ENCODE data around the gene CD38. TPM values are rescaled to one million over a fixed set of nuclear protein-coding genes. Genes with fewer than 3 reads are reported as not detected.

The CD38 gene
- total RNA-seq, 1 experiment from 2014 or later: 0.07 TPM

DNA sequence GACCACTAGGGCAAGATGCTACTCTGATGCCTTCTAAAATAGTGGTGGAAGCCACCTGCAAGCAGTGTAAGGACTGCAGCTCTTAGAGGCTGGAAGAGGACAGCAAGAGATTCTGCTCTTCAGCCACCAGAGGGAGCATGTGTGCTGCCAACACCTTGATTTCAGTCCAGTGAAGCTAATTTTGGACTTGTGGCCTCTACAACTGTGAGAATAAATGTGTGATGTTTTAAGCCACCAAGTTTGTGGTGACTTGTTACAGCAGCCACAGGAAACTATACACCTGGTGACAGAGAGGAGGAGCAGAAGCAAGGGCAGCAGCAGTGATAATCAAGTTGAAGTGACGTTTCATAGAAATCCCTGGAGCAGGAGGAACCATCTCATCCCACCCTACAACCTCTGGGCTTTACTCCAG lies 104.6 kb downstream of the CD38 start:
- Histone ChIP-seq H3K9ac (ENCODE audit: extremely low read depth, insufficient read length, low read length) (no peak overlapping the region), H3T11ph (ENCODE audit: low read length) (no peak overlapping the region), H4K20me1 (ENCODE audit: control insufficient read depth, insufficient read depth, insufficient read length) (no peaks in the 10 kb centered on the region), H4K8ac (replicated peaks; ENCODE audit: insufficient read length, low read depth, low read length) (no peak overlapping the region), H3K9me3 (ENCODE audit: control insufficient read depth, low read depth, low read length) (no peaks in the 10 kb centered on the region), H3K4me2 (ENCODE audit: insufficient read depth, insufficient read length, low read length) (no peak overlapping the region), H2BK5ac (ENCODE audit: insufficient read length, low read length) (no peak overlapping the region), H2BK20ac (ENCODE audit: low read depth, low read length, poor library complexity, severe bottlenecking) (no peak overlapping the region), H3K23ac (ENCODE audit: insufficient read length, low read depth, low read length) (no peak overlapping the region), H3K79me2 (ENCODE audit: insufficient read depth, low read length) (no peaks in the 10 kb centered on the region), H2AK5ac (ENCODE audit: insufficient read length, low read length) (no peak overlapping the region), H2BK120ac (ENCODE audit: low read depth, low read length, poor library complexity, severe bottlenecking) (no peak overlapping the region), H3K23me2 (ENCODE audit: insufficient read length, low read depth, low read length, poor library complexity, severe bottlenecking) (no peaks in the 10 kb centered on the region), H3K4ac (ENCODE audit: low read depth, low read length) (no peak overlapping the region), H3K27me3 (ENCODE audit: insufficient read depth, low read length) (no peaks in the 10 kb centered on the region), H3K14ac (ENCODE audit: insufficient read depth, low read length) (no peak overlapping the region), H2BK12ac (ENCODE audit: insufficient read length, low read depth, low read length) (no peak overlapping the region), H3K18ac (ENCODE audit: insufficient read length, low read depth, low read length) (no peak overlapping the region), H3K56ac (ENCODE audit: insufficient read length, low read depth, low read length) (no peak overlapping the region), H2BK15ac (ENCODE audit: low read depth, low read length) (no peak overlapping the region), H2AFZ (ENCODE audit: low read length) (no peak overlapping the region), H3K4me1 (ENCODE audit: insufficient read depth, low read length) (no peaks in the 10 kb centered on the region), H3K79me1 (ENCODE audit: insufficient read depth, low read depth, low read length, poor library complexity, severe bottlenecking) (no peaks in the 10 kb centered on the region), H4K5ac (ENCODE audit: insufficient read length, low read depth, low read length) (no peak overlapping the region), H4K91ac (ENCODE audit: insufficient read length, low read depth, low read length) (no peak overlapping the region), H3K27ac (ENCODE audit: insufficient read length, low read depth, low read length) (no peak overlapping the region)
- DNase-seq: peak; percentile 83
- H3K27ac Mint-ChIP-seq: no peak overlapping the region
- WGBS (ENCODE audit: extremely low coverage, insufficient read length, low lambda C conversion rate): no CpG with 5 or more reads among the region's 1 CpG
- H3K4me1 Mint-ChIP-seq: peaks cover 8 to 11% of the 10 kb centered on the region in 2 experiments
- TF ChIP-seq, protein P1, sequence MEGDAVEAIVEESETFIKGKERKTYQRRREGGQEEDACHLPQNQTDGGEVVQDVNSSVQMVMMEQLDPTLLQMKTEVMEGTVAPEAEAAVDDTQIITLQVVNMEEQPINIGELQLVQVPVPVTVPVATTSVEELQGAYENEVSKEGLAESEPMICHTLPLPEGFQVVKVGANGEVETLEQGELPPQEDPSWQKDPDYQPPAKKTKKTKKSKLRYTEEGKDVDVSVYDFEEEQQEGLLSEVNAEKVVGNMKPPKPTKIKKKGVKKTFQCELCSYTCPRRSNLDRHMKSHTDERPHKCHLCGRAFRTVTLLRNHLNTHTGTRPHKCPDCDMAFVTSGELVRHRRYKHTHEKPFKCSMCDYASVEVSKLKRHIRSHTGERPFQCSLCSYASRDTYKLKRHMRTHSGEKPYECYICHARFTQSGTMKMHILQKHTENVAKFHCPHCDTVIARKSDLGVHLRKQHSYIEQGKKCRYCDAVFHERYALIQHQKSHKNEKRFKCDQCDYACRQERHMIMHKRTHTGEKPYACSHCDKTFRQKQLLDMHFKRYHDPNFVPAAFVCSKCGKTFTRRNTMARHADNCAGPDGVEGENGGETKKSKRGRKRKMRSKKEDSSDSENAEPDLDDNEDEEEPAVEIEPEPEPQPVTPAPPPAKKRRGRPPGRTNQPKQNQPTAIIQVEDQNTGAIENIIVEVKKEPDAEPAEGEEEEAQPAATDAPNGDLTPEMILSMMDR (conservative IDR thresholded peaks at IDR 0.05): peak; percentile 96
- peaks cover 0 to 8% (median 6%) of the 10 kb centered on the region in 3 experiments; a peak in 4 of 7 replicates for H3K36me3 Mint-ChIP-seq (ENCODE audit: insufficient read depth in 1 of 3, low read depth in 3 of 3)
- H3K9me3 Mint-ChIP-seq: peaks cover 8 to 10% of the 10 kb centered on the region in 2 experiments
- no peak overlapping the region for H3K4me3 Mint-ChIP-seq
- H3K27me3 Mint-ChIP-seq (ENCODE audit: low read depth): no peaks in the 10 kb centered on the region; the same call in 1 of the 2 replicates

Measured in H9 (cell line).